HL-60 (cell line): ENCODE results near the gene CXXC5.

Experiments used
- DNase-seq, 2 experiments: peaks; one replicate each; pipeline ENCODE4 v3.0.0-alpha.2; 2010 to 2020; ENCODE audit warnings: low read depth in 1 of 2, low spot score in 1 of 2
- H3K27ac ChIP-seq: fragments of 250-450 bp; sonication (Bioruptor Pico); replicated peaks from 2 replicates; pipeline ENCODE4 v1.5.1; 2020; ENCODE audit warnings: mild to moderate bottlenecking, moderate library complexity
- H3K27me3 ChIP-seq: fragments of 250-450 bp; sonication (Bioruptor Pico); 2 replicates; pipeline ENCODE4 v1.5.1; 2021; ENCODE audit warnings: mild to moderate bottlenecking, moderate library complexity; ENCODE audit not compliant: insufficient read depth, poor library complexity, severe bottlenecking
- H3K4me3 ChIP-seq: replicated peaks from 2 replicates; pipeline ENCODE4 v1.5.1; 2011; ENCODE audit warnings: mild to moderate bottlenecking, control low read depth, low read length; ENCODE audit not compliant: insufficient read depth
- CTCF ChIP-seq: IDR thresholded peaks from one replicate; pipeline ENCODE4 v1.5.1; 2011; ENCODE audit warnings: low read length, control low read depth, inconsistent platforms; ENCODE audit not compliant: insufficient read depth
- GABPA ChIP-seq: IDR thresholded peaks from 2 replicates; pipeline ENCODE4 v1.6.1; 2012; ENCODE audit warnings: low read depth
- POLR2AphosphoS5 ChIP-seq: IDR thresholded peaks from 2 replicates; pipeline ENCODE4 v1.6.1; 2012; ENCODE audit warnings: low read depth
- REST ChIP-seq: IDR thresholded peaks from 2 replicates; pipeline ENCODE4 v1.6.1; 2012; ENCODE audit warnings: low read depth; ENCODE audit not compliant: insufficient replicate concordance
- SPI1 ChIP-seq: IDR thresholded peaks from 2 replicates; pipeline ENCODE4 v1.6.1; 2012; ENCODE audit warnings: low read depth, mild to moderate bottlenecking, borderline replicate concordance

Gene CXXC5

GRCh38 chr5:139696167-139696893 is 48.2 kb downstream of the CXXC5 start:
- no peak for TF ChIP-seq REST
- no peak for TF ChIP-seq POLR2AphosphoS5
- no peak for TF ChIP-seq GABPA
- no peak for TF ChIP-seq SPI1
- TF ChIP-seq CTCF = no peak
- Histone ChIP-seq H3K27me3 (peaks cover 7% of the 10 kb centered on the region), H3K27ac (no peak overlapping the region), H3K4me3 (no peak overlapping the region)
- no peak for DNase-seq

- no peak overlapping the region for H3K4me3 ChIP-seq
- no peak for TF ChIP-seq SPI1
- TF ChIP-seq GABPA = no peak
- no peak for TF ChIP-seq CTCF
- no peak for TF ChIP-seq REST
- TF ChIP-seq POLR2AphosphoS5 = no peak
- H3K27ac ChIP-seq = no peak overlapping the region
- peaks cover 10% of the 10 kb centered on the region for H3K27me3 ChIP-seq
- no peak for DNase-seq
Measured at GRCh38 chr5:139696894-139697658, 48.9 kb downstream of the CXXC5 start.

- peaks cover 10% of the 10 kb centered on the region for H3K27me3 ChIP-seq
- DNase-seq = no peak
Measured at GRCh38 chr5:139698490-139699146, 50.5 kb downstream of the CXXC5 start.

More at GRCh38 chr5:139698490-139699146, 50.5 kb downstream of the CXXC5 start:
- H3K27ac ChIP-seq = no peak overlapping the region
- TF ChIP-seq REST = no peak
- H3K4me3 ChIP-seq = no peak overlapping the region
